Effector CD8-positive, alpha-beta T cell (primary cell): Measurements from ENCODE around the gene RETREG1.

ENCODE experiments used
- DNase-seq: peaks from one replicate; lab custom pipeline; 2025; lab: John Stamatoyannopoulos, UW

RETREG1 gene

DNA sequence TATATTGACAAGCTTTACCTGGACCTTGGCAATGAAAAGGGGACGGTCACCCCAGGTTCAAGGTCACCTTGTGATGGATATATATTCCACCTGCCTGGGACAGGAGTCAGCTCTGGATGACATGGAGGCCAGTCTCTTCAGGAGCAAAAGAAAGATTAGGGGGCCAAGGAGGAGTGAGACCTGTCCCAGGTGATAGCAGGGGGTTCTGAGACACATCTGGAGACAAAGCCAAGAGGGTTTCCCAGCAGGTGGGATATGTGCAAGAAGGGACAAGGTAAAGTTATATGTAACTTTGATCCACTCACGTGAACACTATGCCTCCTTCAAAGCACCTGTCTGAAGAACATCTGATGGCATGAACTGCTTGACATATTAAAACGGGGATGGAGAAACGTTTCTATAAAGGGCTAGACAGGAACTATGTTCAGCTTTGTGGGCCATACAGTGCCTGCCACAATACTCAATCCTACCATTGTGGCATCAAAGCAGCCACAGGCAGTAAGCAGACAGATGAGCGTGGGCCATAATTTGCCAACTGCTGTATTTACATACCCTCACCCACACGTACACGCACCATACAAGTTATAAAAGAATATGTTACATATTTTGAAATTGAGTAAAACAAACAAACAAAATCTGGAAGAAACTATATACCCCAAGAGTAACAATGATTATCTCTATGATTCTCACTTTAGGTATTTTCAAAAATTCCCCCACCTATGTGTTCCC lies 88.3 kb downstream of the RETREG1 start:
- no peak for DNase-seq

DNA sequence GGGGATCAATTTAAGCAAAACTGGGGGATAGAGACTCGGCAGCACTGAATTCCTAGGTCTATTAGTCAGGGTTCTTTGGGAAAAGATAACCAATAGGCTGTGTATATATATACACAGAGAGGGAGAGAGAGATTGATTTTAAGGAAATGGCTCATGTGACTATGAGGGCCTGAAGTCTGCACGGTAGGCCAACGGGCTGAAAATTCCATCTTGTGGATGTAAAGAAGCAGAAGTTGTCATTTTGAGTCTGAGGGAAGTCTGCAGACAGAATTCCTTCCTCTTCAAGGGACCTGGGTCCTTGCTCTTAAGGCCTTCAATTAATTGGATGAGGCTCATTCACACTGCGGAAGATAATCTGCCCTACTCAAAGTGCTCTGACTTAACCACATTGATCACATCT lies 91.1 kb downstream of the RETREG1 start:
- DNase-seq, result no peak

DNA sequence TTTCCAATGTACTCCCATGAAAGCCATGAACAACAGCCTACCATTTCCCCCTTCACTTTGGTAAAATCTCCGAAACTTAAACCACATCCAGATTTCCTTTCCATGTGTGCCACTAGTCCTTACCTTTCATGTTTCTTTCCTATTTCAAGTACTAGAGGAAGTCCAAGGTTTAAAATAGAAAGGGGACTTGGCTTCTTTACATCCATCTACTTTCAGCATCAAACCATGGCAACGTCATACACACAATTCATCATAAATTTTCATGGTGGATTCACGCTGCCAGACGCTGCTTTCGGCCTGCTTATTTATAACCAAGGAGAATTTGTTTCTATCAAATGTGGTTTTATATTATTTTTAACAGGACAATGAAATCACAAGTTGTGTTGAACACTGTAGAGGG lies 92.5 kb downstream of the RETREG1 start:
- DNase-seq, result no peak

DNA sequence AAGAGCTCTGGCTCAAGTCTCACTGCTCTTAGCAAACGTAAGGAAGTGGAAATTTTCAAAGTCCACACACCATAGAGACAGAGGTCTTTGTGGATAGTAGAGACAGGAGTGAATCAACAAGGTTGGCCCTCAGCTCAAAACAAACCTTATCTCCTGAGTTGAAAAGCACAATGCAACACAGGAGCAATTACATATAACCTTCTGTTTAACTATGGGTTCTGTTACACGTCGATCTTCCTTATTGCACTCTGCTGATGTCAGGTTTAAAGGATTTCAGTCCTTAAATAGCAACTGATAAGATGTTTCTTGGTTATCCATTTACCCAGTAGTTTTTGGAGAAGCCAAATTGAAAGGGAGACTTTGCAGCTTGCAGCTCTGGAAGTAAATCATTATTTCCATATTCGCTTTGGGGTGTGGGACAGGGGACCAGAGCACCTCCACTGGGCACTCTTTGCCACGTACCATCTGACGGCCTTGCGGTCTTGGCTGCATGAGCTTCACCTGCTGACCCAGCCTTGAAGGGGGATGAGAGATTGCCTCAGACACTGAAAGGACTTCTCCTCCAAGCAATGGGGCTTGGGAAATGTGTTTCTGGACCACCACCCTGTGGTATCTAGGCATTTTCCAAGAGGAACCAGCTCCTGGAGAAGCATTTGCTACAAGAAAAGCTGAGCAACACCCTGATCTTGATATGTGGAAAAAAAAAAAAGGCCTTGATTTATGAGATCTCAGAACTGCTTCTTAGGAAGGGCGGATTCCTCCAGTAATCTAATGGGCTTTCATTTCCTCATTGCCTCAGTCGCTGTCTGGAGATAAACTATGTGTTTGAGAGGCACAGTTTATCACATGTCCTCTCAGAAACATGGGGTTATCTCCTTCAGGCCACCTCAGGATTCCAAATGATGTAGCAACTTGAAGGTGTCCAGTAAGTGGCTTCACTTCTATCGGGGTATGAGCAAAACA lies 95.0 kb downstream of the RETREG1 start:
- no peak for DNase-seq

DNA sequence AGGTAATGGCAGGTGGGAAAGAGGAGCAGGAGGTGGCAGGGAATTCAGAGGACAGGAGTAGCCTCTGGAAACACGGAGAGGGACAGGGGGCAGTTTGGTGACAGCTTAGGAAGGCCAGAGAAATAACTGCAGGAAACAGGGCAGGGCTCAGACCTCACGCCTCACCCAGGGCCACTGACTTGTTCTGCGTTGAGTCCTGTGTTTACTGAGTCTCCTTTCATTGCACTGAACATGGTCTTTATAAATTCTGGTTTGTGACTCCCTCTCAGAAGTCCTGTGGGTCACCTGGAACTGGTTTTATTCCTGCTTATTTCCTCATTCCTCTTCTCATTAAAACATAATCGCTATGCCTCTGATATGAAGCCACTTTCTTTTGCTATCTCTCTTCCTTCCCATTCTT lies 96.0 kb downstream of the RETREG1 start:
- no peak for DNase-seq

DNA sequence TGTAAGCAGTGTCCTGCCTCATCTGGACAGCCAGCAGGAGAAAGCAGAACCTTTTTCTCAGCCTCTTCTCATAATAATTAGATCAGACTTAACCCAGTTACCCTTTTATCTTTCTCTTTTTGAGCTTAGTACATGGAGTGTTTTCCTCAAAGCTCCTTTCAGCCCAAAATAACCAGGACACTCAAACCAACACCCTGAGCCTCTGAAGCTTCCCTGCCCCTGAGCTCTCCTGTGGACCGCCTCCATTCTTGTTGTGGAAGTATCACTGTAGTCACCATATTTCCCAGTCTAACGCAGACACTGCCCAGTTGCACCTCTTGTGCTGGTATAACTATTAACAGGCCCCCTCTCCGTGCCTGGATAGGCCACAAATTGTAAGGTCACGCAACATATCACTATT lies 97.4 kb downstream of the RETREG1 start:
- DNase-seq, result no peak

DNA sequence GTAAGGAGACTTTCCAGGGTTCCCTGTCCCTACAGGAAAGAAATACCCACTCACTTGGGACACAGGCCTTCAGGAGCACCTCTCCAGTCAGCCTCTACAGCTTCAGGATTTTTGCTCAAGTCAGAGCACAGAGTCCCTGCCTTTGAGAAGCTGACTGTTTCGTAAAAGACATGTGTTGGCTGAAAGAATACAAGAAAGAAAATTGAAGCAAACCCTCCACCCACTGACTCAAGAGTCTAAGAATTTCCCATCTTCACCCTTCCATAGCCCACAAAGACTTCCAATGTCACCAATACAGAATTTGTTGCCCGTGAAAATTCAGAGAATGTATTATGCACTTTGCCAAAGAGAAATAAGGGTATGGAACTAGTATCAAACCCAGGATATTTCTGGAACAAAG lies 98.2 kb downstream of the RETREG1 start:
- no peak for DNase-seq

DNA sequence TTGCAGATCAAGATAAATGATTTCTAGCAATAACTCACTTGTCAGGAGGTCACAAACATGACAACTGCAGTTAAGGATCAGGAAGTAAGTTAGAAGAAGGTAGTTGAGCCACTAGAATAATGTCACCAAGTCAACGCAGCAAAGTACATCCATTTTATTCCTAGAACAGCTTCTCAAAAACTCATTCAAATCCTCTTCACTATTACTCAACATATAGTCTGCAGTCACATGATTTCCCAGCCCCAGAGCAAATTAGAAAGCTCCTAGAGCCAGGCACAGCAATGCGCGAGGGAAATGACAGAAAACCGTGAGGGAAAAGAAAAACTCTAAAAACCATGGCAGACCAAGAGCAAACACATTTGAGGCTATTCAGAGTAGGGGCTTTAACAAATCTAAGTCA lies 101.3 kb downstream of the RETREG1 start:
- DNase-seq, result no peak

DNA sequence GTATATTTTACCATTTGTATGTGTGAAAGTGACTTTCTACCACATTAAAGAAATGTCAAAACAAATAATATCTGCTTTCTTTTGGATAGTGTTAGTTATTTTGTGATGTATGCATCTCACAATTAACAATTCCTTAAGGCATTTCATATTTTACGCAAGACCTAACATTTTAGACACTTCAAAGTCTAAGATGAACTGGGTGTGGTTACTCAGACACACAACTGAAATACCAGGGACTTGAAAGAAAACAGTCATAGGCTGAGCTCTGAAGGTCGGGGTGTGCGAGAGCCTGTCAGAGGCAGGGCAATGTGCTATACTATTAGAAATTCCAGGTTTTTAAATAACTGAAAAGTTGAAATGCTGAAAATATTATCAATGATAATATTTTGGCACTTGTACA lies 106.7 kb downstream of the RETREG1 start:
- no peak for DNase-seq

DNA sequence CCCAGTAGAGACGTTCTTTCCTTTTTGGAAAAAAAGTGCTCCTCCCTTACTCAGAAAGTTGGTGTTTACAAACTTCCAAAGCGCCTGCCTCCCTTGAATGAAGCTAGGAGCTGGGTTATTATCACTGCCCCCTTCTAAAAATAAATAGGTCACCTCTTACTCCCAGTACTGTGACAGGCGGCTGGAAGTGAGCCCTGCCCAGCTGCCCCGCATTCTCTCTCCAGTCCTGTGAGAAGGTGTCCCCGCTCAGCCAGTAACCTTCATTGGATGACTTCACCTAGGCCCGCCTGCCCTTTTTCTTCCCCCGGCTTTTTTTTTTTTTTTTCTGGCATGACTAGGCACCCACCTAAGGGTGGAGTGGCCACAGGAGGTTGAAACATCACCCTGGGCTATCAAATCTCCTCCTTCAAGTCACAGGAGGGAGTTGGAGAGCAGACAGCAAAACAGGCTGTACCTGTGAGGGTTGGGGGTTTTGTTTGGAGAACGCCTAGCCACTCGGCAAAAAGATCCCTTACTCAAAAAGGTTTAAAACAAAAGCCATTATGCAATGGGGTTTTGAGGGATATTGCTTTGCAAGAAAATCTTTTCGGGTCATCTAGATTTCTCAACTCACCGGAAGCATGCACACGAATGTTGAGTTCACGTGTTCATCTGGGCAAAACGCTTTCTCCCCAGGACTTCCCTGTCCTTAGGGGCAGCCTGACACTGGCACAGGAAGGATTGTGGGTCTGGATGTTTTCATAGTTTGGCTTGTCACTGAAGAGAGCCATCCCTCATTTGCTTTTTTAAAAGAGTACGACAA lies 107.9 kb downstream of the RETREG1 start:
- no peak for DNase-seq

DNA sequence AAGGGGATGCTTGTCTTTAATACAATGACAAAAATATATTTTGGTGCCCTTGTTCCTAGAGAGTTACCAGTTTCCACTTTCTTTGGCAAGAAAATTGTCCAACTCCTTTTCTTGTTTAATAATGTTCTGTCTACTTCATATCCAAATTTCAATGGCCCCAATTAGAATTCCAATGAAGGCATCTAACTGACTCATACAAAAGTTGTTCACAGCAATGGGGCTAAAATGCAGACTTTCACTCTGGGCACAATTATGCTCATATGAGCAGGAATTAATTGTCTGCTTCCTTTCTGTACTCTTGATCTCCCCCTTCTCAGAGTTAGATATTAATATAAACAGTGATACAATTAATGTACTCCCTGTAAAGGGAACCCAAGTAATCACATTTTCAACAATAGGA lies 109.1 kb downstream of the RETREG1 start:
- no peak for DNase-seq

DNA sequence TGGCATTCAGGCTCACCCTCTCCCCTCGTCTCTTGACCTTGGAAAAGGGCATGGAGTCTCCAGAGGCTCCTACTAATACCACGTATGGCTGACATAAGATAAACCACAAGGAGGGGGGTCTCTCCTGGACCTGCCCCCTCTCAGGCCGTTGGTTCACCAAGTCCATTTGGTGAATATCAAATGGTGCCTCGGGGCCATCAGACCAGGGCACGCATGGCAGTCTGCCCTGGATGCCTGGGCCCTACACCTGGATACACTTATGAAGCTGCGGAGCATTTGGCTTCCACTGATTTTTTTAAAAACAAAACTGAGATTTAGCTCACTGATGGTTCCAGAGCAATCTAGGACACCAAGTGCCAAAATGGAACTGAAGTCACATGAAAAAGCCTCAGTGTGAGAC lies 110.9 kb downstream of the RETREG1 start:
- DNase-seq, result no peak

DNA sequence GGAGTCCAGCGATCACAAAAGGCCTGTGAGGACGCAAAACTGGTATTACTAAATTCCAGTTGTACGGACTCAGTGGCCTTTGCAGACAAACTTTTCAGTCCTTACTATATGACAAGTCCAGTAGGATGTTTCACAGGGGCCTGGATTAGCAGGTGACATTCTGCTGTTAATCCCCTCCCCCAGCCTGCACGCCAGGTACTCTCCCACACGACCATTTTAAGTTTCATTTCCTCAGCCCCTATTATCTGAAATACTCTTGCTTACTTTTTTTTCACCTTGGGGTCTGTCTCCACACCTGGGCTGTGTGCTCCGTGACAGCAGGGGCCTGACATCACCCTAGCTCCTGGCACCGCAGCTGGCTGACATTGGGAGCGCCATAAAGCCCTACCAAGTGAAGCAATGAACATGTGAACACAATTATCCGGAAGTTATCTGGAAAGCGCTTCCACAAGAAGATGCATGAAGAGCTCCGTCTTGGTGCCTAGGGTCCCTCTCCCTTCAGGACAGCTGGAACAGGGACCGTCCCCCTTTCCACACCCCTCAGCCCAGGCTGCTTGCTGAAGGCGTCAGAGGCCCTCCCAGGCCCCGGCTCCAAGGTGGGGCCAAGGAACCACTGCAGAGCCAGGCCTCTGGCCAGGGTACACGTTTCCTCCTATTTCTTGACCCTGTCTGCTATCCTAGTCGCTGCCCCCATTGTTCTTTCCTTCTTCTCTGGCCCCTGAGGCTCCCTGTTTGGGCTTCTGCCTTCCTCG lies 111.5 kb downstream of the RETREG1 start:
- DNase-seq, result no peak

DNA sequence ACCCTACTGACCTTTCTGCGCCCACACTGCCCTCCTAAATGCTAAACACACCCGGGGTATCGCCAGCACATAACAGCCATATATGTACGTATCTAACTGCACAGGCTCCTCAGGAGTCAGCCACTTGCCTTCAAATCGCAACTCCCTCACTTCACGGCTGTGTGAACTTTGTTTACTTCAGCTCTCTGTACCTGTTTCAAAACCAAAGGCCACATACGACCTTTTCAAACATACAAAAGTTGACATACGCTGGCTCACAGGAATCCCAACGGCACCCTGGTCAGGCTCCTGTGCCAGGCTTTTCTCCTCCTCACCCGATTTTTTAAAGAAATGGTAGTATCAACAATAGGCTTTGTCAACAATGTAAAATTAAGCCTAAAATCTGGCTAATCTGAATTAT lies 112.2 kb downstream of the RETREG1 start:
- no peak for DNase-seq

DNA sequence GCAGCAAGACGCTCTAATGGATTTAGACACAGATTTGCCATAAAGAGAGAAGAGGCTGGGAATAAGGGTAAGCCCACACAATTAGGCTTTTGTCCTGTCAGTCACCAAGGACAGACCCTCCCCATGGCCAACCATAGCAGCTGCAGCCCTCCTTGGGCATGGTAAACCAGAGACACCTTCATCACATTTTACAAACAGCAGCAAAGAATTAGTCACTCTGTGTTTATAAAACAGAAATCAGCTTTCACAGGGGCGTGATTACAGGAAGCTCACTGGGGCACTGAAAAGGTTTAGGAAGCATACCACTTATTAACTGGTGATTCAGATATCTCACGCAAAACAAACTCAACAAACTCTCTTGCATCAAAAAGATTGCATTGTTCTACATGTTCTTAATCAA lies 113.9 kb downstream of the RETREG1 start:
- no peak for DNase-seq

DNA sequence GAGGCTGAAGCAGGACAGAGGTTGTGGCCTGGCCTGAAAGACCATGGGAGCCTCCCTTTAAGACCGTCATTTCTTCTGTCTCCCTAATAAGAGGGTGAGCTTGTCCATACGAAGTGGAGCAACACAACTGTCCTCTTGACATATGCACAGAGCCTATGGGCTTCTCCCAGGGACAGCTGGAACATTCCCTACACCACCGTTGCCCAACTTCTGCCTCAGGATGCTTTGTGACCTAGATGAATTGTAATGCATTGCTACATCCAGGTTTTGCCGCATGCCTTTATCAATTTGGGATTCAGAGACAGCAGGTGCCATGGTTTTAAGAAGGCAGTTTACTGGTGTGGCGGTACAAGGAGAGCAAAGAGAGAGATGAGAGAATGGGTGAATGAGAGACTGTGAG lies 116.8 kb downstream of the RETREG1 start:
- DNase-seq, result no peak

DNA sequence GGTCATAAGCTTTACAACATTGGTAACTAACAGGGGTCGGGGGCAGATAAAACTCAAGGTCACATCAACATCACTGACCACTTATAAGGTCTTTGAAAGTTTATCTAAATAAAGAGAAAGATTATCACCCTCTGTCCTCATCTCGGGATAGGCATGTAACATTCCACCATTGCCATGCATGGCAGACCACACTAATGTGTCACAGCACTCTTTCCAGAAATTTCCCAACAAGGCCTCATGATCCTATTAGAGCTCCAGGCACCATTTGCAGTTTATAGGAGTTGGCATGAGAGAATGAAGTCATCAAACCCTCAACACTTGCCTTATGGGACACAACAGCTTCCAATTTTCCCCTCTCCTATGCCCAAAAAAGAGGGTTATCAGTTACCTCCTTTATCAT lies 119.3 kb downstream of the RETREG1 start:
- no peak for DNase-seq

DNA sequence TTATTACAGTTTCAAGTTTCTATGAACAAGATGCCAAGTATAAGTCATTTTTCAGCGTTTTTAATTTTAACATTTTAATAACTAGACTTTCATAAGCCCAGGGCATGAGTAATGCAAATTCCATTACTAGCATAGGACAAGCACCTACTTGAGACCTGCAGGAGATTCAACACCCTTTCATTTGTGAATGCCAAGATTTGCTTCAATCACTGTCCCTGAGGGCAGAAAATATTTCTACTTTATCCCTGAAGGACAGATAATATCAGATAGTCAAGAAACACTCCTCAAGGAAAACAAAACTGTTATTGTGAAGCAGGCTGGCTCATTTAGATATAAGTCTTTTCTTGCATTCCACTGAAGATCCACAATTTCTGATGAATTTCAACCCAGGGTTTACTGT lies 123.5 kb downstream of the RETREG1 start:
- no peak for DNase-seq

DNA sequence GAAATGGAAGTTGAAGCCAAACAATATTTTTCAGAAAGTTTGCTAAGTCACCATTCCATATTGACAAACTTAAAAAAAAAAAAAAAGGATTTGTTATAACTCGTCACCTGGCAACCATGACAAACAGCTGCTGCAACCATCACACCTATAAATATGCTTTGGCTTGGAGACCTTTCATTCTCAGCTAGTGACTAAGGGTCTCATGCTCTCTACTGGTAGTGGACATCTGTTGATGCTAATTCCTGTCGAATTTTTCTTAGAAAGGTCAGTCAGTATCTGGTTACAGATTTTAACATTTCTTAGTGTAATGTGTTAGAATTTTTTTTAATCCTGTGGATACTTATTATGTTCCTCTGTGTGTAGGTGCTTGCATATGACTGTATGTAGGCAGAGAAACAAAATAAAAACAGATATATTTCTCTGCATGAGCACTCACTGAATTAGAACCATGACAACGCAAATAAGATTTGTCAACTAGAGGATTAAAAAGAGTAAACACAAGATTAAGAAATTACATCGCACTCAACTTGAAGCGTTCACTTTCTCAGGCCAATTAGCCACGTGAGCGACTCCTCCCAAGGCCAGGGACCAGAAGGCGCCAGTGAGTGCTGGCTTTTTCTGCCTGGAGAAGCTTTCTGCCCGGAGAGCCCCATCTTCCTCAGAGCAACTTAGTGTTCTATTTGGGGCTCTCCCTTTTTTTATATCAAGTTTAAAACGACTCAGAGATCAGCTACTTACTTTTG lies 124.2 kb downstream of the RETREG1 start:
- DNase-seq, result no peak

DNA sequence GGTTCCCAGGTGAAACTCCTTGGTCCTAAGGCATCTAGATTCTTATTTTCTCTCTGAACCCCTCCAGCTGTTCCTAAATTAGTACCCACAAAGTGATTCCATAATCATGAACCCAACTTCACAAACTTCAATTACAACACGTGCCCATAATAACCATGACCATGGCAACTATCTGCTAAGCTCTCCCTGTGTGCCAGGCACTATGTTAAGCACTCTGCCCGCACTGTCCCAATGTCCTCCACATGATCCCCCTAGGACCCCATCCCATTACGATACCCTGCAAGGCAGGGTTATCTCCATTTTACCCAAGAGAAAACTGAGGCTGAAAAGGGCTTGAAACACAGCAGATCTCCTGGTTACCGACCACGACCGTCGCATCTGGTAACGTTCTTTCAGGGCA lies 125.9 kb downstream of the RETREG1 start:
- no peak for DNase-seq

DNA sequence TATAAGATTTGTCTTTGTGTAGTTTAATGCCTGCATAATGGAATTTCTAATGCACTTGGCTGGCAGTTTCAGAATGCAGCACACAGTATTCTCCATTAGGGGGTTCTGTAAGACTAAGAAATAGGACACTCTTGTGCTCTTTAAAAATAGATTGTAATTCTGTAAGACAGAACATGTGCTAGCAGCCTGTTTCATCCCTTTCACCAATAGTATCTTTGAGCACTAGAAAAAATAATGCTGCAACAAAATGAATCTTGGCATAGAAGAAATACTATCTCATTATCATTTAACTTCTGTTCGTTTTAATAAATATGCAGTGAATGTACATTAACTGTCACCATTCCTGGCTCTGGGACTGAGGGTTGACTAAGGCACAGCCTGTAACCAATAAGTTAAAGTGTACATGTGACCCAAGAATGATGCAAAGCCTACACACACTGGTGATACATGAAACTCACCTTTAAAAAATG lies 127.4 kb downstream of the RETREG1 start:
- no peak for DNase-seq
